Endothelial cell of umbilical vein (primary cell): ENCODE results near the gene TBC1D4.

Experiments
- EZH2 ChIP-seq: IDR thresholded peaks from 2 replicates; pipeline ENCODE4 v1.6.1; 2012; ENCODE audit warnings: borderline replicate concordance, low read depth, mild to moderate bottlenecking, moderate library complexity, low read length, inconsistent platforms; ENCODE audit not compliant: severe bottlenecking
- GATA2 ChIP-seq: IDR thresholded peaks from 2 replicates; pipeline ENCODE4 v1.7.0; 2011; ENCODE audit warnings: low read depth, mild to moderate bottlenecking, moderate library complexity, mixed read lengths, low read length; ENCODE audit not compliant: insufficient read length, insufficient read depth
- POLR2A ChIP-seq: IDR thresholded peaks from 2 replicates; pipeline ENCODE4 v1.6.1; 2012; ENCODE audit warnings: low read depth, mild to moderate bottlenecking, control low read depth, low read length
- POLR2AphosphoS5 ChIP-seq: IDR thresholded peaks from 2 replicates; pipeline ENCODE4 v1.6.1; 2012; ENCODE audit warnings: low read depth, mild to moderate bottlenecking, control low read depth, low read length, moderate library complexity; ENCODE audit not compliant: insufficient read depth
- TF ChIP-seq, protein P1 (sequence below), 2 donors: IDR thresholded peaks; 1 replicate in 1 of 2; 2 replicates in 1 of 2; pipeline ENCODE4 v1.5.1; 2011; ENCODE audit warnings: low read length in 2 of 2, mild to moderate bottlenecking in 2 of 2, moderate library complexity in 2 of 2, control low read depth in 1 of 2, inconsistent platforms in 1 of 2, low read depth in 1 of 2; ENCODE audit not compliant: insufficient read depth in 1 of 2; ENCODE audit errors: extremely low read depth in 1 of 2

DNA sequence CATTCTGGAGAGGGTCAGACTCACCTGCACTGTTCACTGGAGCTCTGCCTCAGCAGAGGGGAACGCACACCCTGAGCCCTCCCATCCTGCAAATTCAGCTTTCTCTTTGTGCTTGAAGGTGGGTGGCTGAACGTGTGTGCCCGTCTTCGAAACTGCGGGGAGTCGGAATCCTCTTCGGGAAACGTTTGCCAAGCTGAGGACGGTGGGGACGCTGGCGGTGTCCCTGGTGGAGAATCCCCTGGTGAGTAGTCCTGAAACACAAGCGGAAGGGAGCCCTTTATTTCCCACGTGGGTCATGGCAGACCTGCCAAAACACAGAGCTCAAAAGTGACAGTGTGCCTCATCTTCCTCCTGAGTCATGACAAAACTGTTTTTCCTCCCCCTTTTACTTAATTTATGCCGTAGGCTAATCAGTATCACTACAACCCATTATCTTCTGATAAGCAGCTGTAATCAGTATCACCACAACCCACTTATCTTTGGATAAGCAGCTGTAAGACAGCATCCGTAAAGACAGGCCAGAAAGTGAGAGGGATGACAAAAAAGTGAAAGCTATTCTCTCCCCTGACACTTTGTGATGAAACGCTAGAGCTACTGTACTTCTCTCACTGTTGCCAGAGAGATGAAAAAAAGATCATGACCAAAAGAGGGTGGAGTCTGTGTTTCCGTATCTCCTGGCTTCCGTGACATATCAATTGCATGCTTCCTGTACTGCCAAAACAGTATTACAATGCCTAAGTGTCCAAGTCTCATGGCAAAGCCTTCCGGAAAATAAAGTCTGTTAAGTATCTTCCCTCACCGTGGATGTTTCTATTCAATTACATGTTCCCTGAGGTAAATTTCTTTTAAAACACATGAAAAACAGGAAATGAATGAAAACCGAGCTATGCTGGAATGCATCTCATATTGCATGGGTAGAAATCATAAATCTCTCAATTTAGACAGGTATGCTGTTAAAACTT is 155.5 kb downstream of the TBC1D4 start:
- TF ChIP-seq, protein P1, sequence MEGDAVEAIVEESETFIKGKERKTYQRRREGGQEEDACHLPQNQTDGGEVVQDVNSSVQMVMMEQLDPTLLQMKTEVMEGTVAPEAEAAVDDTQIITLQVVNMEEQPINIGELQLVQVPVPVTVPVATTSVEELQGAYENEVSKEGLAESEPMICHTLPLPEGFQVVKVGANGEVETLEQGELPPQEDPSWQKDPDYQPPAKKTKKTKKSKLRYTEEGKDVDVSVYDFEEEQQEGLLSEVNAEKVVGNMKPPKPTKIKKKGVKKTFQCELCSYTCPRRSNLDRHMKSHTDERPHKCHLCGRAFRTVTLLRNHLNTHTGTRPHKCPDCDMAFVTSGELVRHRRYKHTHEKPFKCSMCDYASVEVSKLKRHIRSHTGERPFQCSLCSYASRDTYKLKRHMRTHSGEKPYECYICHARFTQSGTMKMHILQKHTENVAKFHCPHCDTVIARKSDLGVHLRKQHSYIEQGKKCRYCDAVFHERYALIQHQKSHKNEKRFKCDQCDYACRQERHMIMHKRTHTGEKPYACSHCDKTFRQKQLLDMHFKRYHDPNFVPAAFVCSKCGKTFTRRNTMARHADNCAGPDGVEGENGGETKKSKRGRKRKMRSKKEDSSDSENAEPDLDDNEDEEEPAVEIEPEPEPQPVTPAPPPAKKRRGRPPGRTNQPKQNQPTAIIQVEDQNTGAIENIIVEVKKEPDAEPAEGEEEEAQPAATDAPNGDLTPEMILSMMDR (IDR thresholded peaks at IDR 0.05; ENCODE audit: extremely low read depth in 1 of 2, insufficient read depth in 1 of 2, low read depth in 1 of 2, low read length in 2 of 2) = no peak
- TF ChIP-seq POLR2A (no peak), GATA2 (peak; percentile 24), POLR2AphosphoS5 (peak; percentile 20), EZH2 (no peak)
